GM15510 (cell line): ENCODE measurements around the gene MYMX.
A peak's percentile ranks its signal among the peaks of the same experiment; 100 is the strongest.

ENCODE experiments used
- POLR2A ChIP-seq: IDR thresholded peaks from 3 replicates; pipeline ENCODE4 v1.6.1; 2011; ENCODE audit warnings: borderline replicate concordance; ENCODE audit not compliant: insufficient read length; ENCODE audit errors: extremely low read depth

The MYMX gene

GRCh38 chr6:44202972-44203750 lies 13.6 kb upstream of the MYMX start:
- no peak for TF ChIP-seq POLR2A

GRCh38 chr6:44203955-44204354 lies 12.8 kb upstream of the MYMX start:
- TF ChIP-seq POLR2A = no peak

- no peak for TF ChIP-seq POLR2A
Observed at GRCh38 chr6:44207966-44208365, 8.8 kb upstream of the MYMX start.

GRCh38 chr6:44211284-44211683 lies 5.4 kb upstream of the MYMX start:
- TF ChIP-seq POLR2A = no peak

- TF ChIP-seq POLR2A = no peak
Observed at GRCh38 chr6:44214307-44214706, 2.4 kb upstream of the MYMX start.

GRCh38 chr6:44217332-44218143 lies 812 bp downstream of the MYMX start:
- TF ChIP-seq POLR2A = no peak

GRCh38 chr6:44219053-44219814 lies 2.5 kb downstream of the MYMX start:
- TF ChIP-seq POLR2A = peak; percentile 63

GRCh38 chr6:44219815-44220784 lies 3.4 kb downstream of the MYMX start:
- no peak for TF ChIP-seq POLR2A

- TF ChIP-seq POLR2A = no peak
Observed at GRCh38 chr6:44220913-44221290, 4.2 kb downstream of the MYMX start.

GRCh38 chr6:44221291-44221960 lies 4.7 kb downstream of the MYMX start:
- TF ChIP-seq POLR2A = no peak

GRCh38 chr6:44221961-44222335 lies 5.2 kb downstream of the MYMX start:
- no peak for TF ChIP-seq POLR2A

GRCh38 chr6:44222486-44223318 lies 6.0 kb downstream of the MYMX start:
- TF ChIP-seq POLR2A = no peak

- peak; percentile 77 for TF ChIP-seq POLR2A
Observed at GRCh38 chr6:44223319-44224028, 6.7 kb downstream of the MYMX start, which contains the start of gene SLC29A1. SLC29A1 (plus strand) TSS chr6:44223595; CDS start chr6:44227314, 3,719 bp downstream.
